Neural progenitor cell (in vitro differentiated cells): Measurements from ENCODE around the gene P3H4. TPM values are rescaled to one million over a fixed set of nuclear protein-coding genes. Genes with fewer than 3 reads are reported as not detected.

Experiments used
- DNase-seq: peaks from one replicate; pipeline ENCODE4 v3.0.0-alpha.2; 2016; ENCODE audit warnings: low spot score
- H2AFZ ChIP-seq: fragments of 200-600 bp; sonication (generic); replicated peaks from 2 replicates; pipeline ENCODE4 v1.6.1; 2016; ENCODE audit warnings: antibody characterized with exemption
- H3F3A ChIP-seq: fragments of 200-600 bp; sonication (generic); 2 replicates; pipeline ENCODE4 v1.6.1; 2016; ENCODE audit warnings: antibody characterized with exemption, low read depth
- H3K27ac ChIP-seq: fragments of 200-600 bp; sonication (generic); 2 replicates; pipeline ENCODE4 v1.5.1; 2016; ENCODE audit warnings: mild to moderate bottlenecking
- H3K27me3 ChIP-seq: fragments of 200-600 bp; sonication (generic); 2 replicates; pipeline ENCODE4 v1.6.1; 2016; ENCODE audit warnings: mild to moderate bottlenecking, moderate library complexity
- H3K36me3 ChIP-seq: fragments of 200-600 bp; sonication (generic); 2 replicates; pipeline ENCODE4 v1.5.1; 2016
- H3K4me1 ChIP-seq: fragments of 200-600 bp; sonication (generic); 2 replicates; pipeline ENCODE4 v1.6.1; 2016; ENCODE audit warnings: mixed run types
- H3K4me2 ChIP-seq: fragments of 200-600 bp; sonication (generic); 2 replicates; pipeline ENCODE4 v1.6.1; 2016
- H3K4me3 ChIP-seq: fragments of 200-600 bp; sonication (generic); 2 replicates; pipeline ENCODE4 v1.5.1; 2016
- H3K79me2 ChIP-seq: fragments of 200-600 bp; sonication (generic); 2 replicates; pipeline ENCODE4 v1.6.1; 2016; ENCODE audit warnings: low read depth
- H3K9ac ChIP-seq: fragments of 200-600 bp; sonication (generic); 2 replicates; pipeline ENCODE4 v1.6.1; 2016
- H3K9me3 ChIP-seq: fragments of 200-600 bp; sonication (generic); 2 replicates; pipeline ENCODE4 v1.5.1; 2016; ENCODE audit warnings: low read depth
- H4K20me1 ChIP-seq: fragments of 200-600 bp; sonication (generic); 2 replicates; pipeline ENCODE4 v1.6.1; 2016; ENCODE audit warnings: low read depth
- H3K27ac Mint-ChIP-seq: 3 replicates; pipeline ENCODE4 v1.8.0; 2021; ENCODE audit warnings: mixed read lengths
- H3K27me3 Mint-ChIP-seq: 2 replicates; pipeline ENCODE4 v1.8.0; 2022; ENCODE audit warnings: low read depth, mild to moderate bottlenecking, inconsistent platforms, moderate library complexity, mixed read lengths; ENCODE audit not compliant: insufficient read depth
- H3K36me3 Mint-ChIP-seq: 3 replicates; pipeline ENCODE4 v1.8.0; 2021; ENCODE audit warnings: mixed read lengths
- H3K4me1 Mint-ChIP-seq: 3 replicates; pipeline ENCODE4 v1.8.0; 2021; ENCODE audit warnings: mixed read lengths
- H3K4me3 Mint-ChIP-seq: 3 replicates; pipeline ENCODE4 v1.8.0; 2021; ENCODE audit warnings: mild to moderate bottlenecking, moderate library complexity, mixed read lengths
- H3K9me3 Mint-ChIP-seq: 3 replicates; pipeline ENCODE4 v1.8.0; 2020; ENCODE audit warnings: mixed read lengths
- CTCF ChIP-seq: fragments of 200-600 bp; sonication (generic); IDR thresholded peaks from 2 replicates; pipeline ENCODE4 v1.5.1; 2017; ENCODE audit warnings: antibody characterized with exemption, mild to moderate bottlenecking
- EZH2 ChIP-seq: fragments of 200-600 bp; sonication (generic); IDR thresholded peaks from 2 replicates; pipeline ENCODE4 v1.6.1; 2017; ENCODE audit warnings: antibody characterized with exemption, mild to moderate bottlenecking, moderate library complexity
- EZH2phosphoT487 ChIP-seq: fragments of 200-600 bp; sonication (generic); IDR thresholded peaks from 2 replicates; pipeline ENCODE4 v1.6.1; 2017; ENCODE audit warnings: antibody characterized with exemption
- total RNA-seq: library from RNA; depleted of rRNA; stranded (reverse); fragments of >200 nt; gene quantifications from 2 replicates; pipeline ENCODE4 v1.2.3, GENCODE V29; 2015; ENCODE audit warnings: low replicate concordance

The P3H4 gene
- total RNA-seq, 1 donor from 2014 or later, result 18.7 TPM

- Histone ChIP-seq H3K9ac (no peak overlapping the region), H3K9me3 (no peaks in the 10 kb centered on the region), H3K36me3 (no peaks in the 10 kb centered on the region), H4K20me1 (peaks cover 62% of the 10 kb centered on the region), H3K79me2 (peaks cover 45% of the 10 kb centered on the region), H3K27me3 (no peaks in the 10 kb centered on the region), H3K4me2 (no peak overlapping the region), H3K4me3 (no peak overlapping the region), H3K27ac (no peak overlapping the region), H2AFZ (no peak overlapping the region), H3F3A (peaks cover 29% of the 10 kb centered on the region), H3K4me1 (peaks cover 38% of the 10 kb centered on the region)
- no peak for TF ChIP-seq EZH2
- no peak for TF ChIP-seq EZH2phosphoT487
- TF ChIP-seq CTCF, result no peak
- H3K27ac Mint-ChIP-seq, result no peak overlapping the region
- peaks cover 12% of the 10 kb centered on the region for H3K36me3 Mint-ChIP-seq
- H3K4me3 Mint-ChIP-seq, result no peak overlapping the region
- no peaks in the 10 kb centered on the region for H3K9me3 Mint-ChIP-seq
- peaks cover 39% of the 10 kb centered on the region for H3K4me1 Mint-ChIP-seq
- DNase-seq, result no peak
- H3K27me3 Mint-ChIP-seq, result peaks cover 4% of the 10 kb centered on the region
These were observed 39.5 kb downstream of the P3H4 start for GRCh38 chr17:41772218-41772585.

- H3K9ac ChIP-seq, result no peak overlapping the region
- H3K4me1 Mint-ChIP-seq, result peaks cover 35% of the 10 kb centered on the region
- no peaks in the 10 kb centered on the region for H3K36me3 ChIP-seq
- no peak overlapping the region for H3K4me3 Mint-ChIP-seq
- H3K27ac Mint-ChIP-seq, result no peak overlapping the region
- no peaks in the 10 kb centered on the region for H3K27me3 ChIP-seq
- peaks cover 23% of the 10 kb centered on the region for H3F3A ChIP-seq
- H3K4me3 ChIP-seq, result no peak overlapping the region
- no peaks in the 10 kb centered on the region for H3K9me3 ChIP-seq
- no peak overlapping the region for H3K27ac ChIP-seq
- no peak overlapping the region for H3K4me2 ChIP-seq
- H2AFZ ChIP-seq, result no peak overlapping the region
- no peak for TF ChIP-seq CTCF
- TF ChIP-seq EZH2, result no peak
- H3K27me3 Mint-ChIP-seq, result peaks cover 4% of the 10 kb centered on the region
- no peaks in the 10 kb centered on the region for H3K9me3 Mint-ChIP-seq
- H3K36me3 Mint-ChIP-seq, result peaks cover 14% of the 10 kb centered on the region
- H4K20me1 ChIP-seq, result peaks cover 56% of the 10 kb centered on the region
- H3K79me2 ChIP-seq, result peaks cover 39% of the 10 kb centered on the region
- no peak for DNase-seq
- H3K4me1 ChIP-seq, result peaks cover 31% of the 10 kb centered on the region
These were observed 40.2 kb downstream of the P3H4 start for GRCh38 chr17:41771389-41772206.

- Mint-ChIP-seq H3K27me3 (peaks cover 4% of the 10 kb centered on the region), H3K36me3 (peaks cover 16% of the 10 kb centered on the region), H3K4me1 (peaks cover 20% of the 10 kb centered on the region), H3K4me3 (no peak overlapping the region), H3K27ac (peak overlapping the region; percentile 84), H3K9me3 (no peaks in the 10 kb centered on the region)
- H3K27ac ChIP-seq, result no peak overlapping the region
- H3F3A ChIP-seq, result peaks cover 7% of the 10 kb centered on the region
- TF ChIP-seq CTCF (no peak), EZH2 (no peak), EZH2phosphoT487 (no peak)
- peaks cover 7% of the 10 kb centered on the region for H3K36me3 ChIP-seq
- H3K4me1 ChIP-seq, result peaks cover 16% of the 10 kb centered on the region
- no peak for DNase-seq
- no peaks in the 10 kb centered on the region for H3K27me3 ChIP-seq
- H3K4me3 ChIP-seq, result no peak overlapping the region
- no peaks in the 10 kb centered on the region for H3K9me3 ChIP-seq
- peaks cover 40% of the 10 kb centered on the region for H4K20me1 ChIP-seq
- H3K4me2 ChIP-seq, result no peak overlapping the region
- peaks cover 31% of the 10 kb centered on the region for H3K79me2 ChIP-seq
- H3K9ac ChIP-seq, result no peak overlapping the region
- H2AFZ ChIP-seq, result no peak overlapping the region
These were observed 41.8 kb downstream of the P3H4 start for GRCh38 chr17:41769985-41770384.
